Fibroblast of lung (primary cell): ENCODE measurements around the gene DNALI1. TPM values are rescaled to one million over a fixed set of nuclear protein-coding genes. Genes with fewer than 3 reads are reported as not detected.
A peak's percentile ranks its signal among the peaks of the same experiment; 100 is the strongest.

Experiments
- DNase-seq, 2 donors: peaks; one replicate each; pipeline versions ENCODE4 v3.0.0 to v3.0.0-alpha.2; 2010; ENCODE audit warnings: low read depth in 2 of 2
- H2AFZ ChIP-seq: 2 replicates; pipeline ENCODE4 v1.5.1; 2012; ENCODE audit warnings: low read length, control low read depth, inconsistent platforms
- H3K27ac ChIP-seq: 2 replicates; pipeline ENCODE4 v1.5.1; 2011; ENCODE audit warnings: low read length, control low read depth; ENCODE audit not compliant: insufficient read depth
- H3K27me3 ChIP-seq: 2 replicates; pipeline ENCODE4 v1.5.1; 2011; ENCODE audit warnings: mild to moderate bottlenecking, low read length; ENCODE audit not compliant: control insufficient read depth, insufficient read depth
- H3K36me3 ChIP-seq: 2 replicates; pipeline ENCODE4 v1.5.1; 2011; ENCODE audit warnings: low read length; ENCODE audit not compliant: control insufficient read depth, insufficient read depth
- H3K4me1 ChIP-seq: 2 replicates; pipeline ENCODE4 v1.5.1; 2011; ENCODE audit warnings: low read length; ENCODE audit not compliant: control insufficient read depth, insufficient read depth; ENCODE audit errors: extremely low read depth
- H3K4me2 ChIP-seq: 2 replicates; pipeline ENCODE4 v1.5.1; 2011; ENCODE audit warnings: low read length, control low read depth; ENCODE audit not compliant: insufficient read depth; ENCODE audit errors: extremely low read depth
- H3K4me3 ChIP-seq, 4 experiments: fragments of 200-600 bp in 1 of 4; sonication (generic) in 1 of 4; replicated peaks in 1 of 4; 2 replicates each; pipeline ENCODE4 v1.5.1; 2011 to 2016; ENCODE audit warnings: low read length in 4 of 4, low read depth in 3 of 4, mild to moderate bottlenecking in 3 of 4, control low read depth in 2 of 4, inconsistent platforms in 1 of 4, mixed read lengths in 1 of 4; ENCODE audit not compliant: insufficient read depth in 1 of 4; ENCODE audit errors: control extremely low read depth in 1 of 4
- H3K79me2 ChIP-seq: 2 replicates; pipeline ENCODE4 v1.5.1; 2012; ENCODE audit warnings: mild to moderate bottlenecking, low read length, inconsistent platforms; ENCODE audit not compliant: control insufficient read depth, insufficient read depth
- H3K9ac ChIP-seq: 2 replicates; pipeline ENCODE4 v1.5.1; 2011; ENCODE audit warnings: mild to moderate bottlenecking, low read length, control low read depth; ENCODE audit not compliant: insufficient read depth
- H3K9me3 ChIP-seq: 2 replicates; pipeline ENCODE4 v1.5.1; 2012; ENCODE audit warnings: low read depth, low read length; ENCODE audit not compliant: control insufficient read depth, insufficient read depth
- H4K20me1 ChIP-seq: 2 replicates; pipeline ENCODE4 v1.5.1; 2011; ENCODE audit warnings: low read length; ENCODE audit not compliant: control insufficient read depth, insufficient read depth; ENCODE audit errors: extremely low read depth
- EZH2 ChIP-seq: IDR thresholded peaks from 2 replicates; pipeline ENCODE4 v1.5.1; 2012; ENCODE audit warnings: low read length, control low read depth, mild to moderate bottlenecking; ENCODE audit errors: missing control alignments
- polyA plus RNA-seq, 2 donors: library from polyadenylated mRNA; depleted of rRNA in 1 of 2; stranded (reverse) in 1 of 2; unstranded in 1 of 2; fragments of >200 nt; gene quantifications; 2 replicates each; pipeline ENCODE4 v1.2.1, GENCODE V29; 2011 to 2012; ENCODE audit warnings: missing spikeins in 1 of 2
- total RNA-seq: library from RNA; depleted of rRNA; stranded (reverse); fragments of >200 nt; gene quantifications from 2 replicates; pipeline ENCODE4 v1.2.1, GENCODE V29; 2014
- TF ChIP-seq, protein P1 (sequence below), 2 donors: IDR thresholded peaks in 1 of 2; conservative IDR thresholded peaks in 1 of 2; 1 replicate in 1 of 2; 2 replicates in 1 of 2; pipeline ENCODE4 v1.5.1; 2011 to 2012; ENCODE audit warnings: low read length in 2 of 2, control low read depth in 1 of 2, inconsistent platforms in 1 of 2, low read depth in 1 of 2, mild to moderate bottlenecking in 1 of 2

The DNALI1 gene
- total and polyA plus RNA-seq, 2 donors (not counting 1 experiment from before 2014, with no cell fraction given) = 5.0 to 8.3 TPM

GRCh38 chr1:37606481-37607263 lies 49.9 kb downstream of the DNALI1 start:
- H3K79me2 ChIP-seq = no peaks in the 10 kb centered on the region
- peak overlapping the region in 1 of 4 experiments; percentile 14 for H3K4me3 ChIP-seq
- DNase-seq = peak; percentile 17 to 34
- H3K4me2 ChIP-seq = peak overlapping the region; percentile 15
- no peaks in the 10 kb centered on the region for H3K36me3 ChIP-seq
- no peak overlapping the region for H3K27ac ChIP-seq
- no peak overlapping the region for H3K9ac ChIP-seq
- H3K4me1 ChIP-seq = no peaks in the 10 kb centered on the region
- no peak for TF ChIP-seq EZH2
- TF ChIP-seq, protein P1, sequence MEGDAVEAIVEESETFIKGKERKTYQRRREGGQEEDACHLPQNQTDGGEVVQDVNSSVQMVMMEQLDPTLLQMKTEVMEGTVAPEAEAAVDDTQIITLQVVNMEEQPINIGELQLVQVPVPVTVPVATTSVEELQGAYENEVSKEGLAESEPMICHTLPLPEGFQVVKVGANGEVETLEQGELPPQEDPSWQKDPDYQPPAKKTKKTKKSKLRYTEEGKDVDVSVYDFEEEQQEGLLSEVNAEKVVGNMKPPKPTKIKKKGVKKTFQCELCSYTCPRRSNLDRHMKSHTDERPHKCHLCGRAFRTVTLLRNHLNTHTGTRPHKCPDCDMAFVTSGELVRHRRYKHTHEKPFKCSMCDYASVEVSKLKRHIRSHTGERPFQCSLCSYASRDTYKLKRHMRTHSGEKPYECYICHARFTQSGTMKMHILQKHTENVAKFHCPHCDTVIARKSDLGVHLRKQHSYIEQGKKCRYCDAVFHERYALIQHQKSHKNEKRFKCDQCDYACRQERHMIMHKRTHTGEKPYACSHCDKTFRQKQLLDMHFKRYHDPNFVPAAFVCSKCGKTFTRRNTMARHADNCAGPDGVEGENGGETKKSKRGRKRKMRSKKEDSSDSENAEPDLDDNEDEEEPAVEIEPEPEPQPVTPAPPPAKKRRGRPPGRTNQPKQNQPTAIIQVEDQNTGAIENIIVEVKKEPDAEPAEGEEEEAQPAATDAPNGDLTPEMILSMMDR (conservative IDR thresholded peaks at IDR 0.05 in 1 of 2, IDR thresholded peaks at IDR 0.05 in 1 of 2; ENCODE audit: low read depth in 1 of 2, low read length in 2 of 2) = no peak
- H3K27me3 ChIP-seq = peaks cover 13% of the 10 kb centered on the region
- no peaks in the 10 kb centered on the region for H3K9me3 ChIP-seq
- H4K20me1 ChIP-seq = no peaks in the 10 kb centered on the region
- H2AFZ ChIP-seq = peak overlapping the region; percentile 60

GRCh38 chr1:37609002-37609401 lies 52.3 kb downstream of the DNALI1 start:
- no peak overlapping the region for H2AFZ ChIP-seq
- peaks cover 16% of the 10 kb centered on the region for H3K27me3 ChIP-seq

DNA sequence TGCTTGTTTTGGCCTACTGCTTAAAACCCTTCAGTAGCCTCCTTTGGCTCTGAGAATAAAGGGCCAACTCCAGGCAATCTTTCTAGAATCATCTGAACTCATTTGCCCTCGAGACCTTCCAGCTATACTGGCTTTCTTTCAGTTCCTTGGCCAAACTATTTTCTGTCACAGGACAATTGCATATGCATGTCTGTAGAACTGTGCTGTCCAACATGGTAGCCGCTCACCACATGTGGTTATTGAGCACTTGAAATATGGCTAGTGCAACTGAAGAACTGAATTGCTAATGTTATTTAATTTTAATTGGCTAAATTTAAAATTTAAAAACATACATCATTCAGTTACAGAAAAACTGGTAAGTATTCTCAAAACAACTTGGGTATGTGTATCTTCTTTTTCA lies 53.3 kb downstream of the DNALI1 start:
- no peak overlapping the region for H3K9ac ChIP-seq
- H2AFZ ChIP-seq = no peak overlapping the region
- H3K4me2 ChIP-seq = no peak overlapping the region
- no peak overlapping the region for H3K27ac ChIP-seq
- peaks cover 16% of the 10 kb centered on the region for H3K27me3 ChIP-seq
- no peaks in the 10 kb centered on the region for H3K79me2 ChIP-seq
- DNase-seq = no peak
- H3K36me3 ChIP-seq = no peaks in the 10 kb centered on the region
- no peaks in the 10 kb centered on the region for H4K20me1 ChIP-seq
- no peaks in the 10 kb centered on the region for H3K4me1 ChIP-seq
- no peak overlapping the region for H3K4me3 ChIP-seq
- TF ChIP-seq, protein P1 (conservative IDR thresholded peaks at IDR 0.05 in 1 of 2, IDR thresholded peaks at IDR 0.05 in 1 of 2; ENCODE audit: low read depth in 1 of 2, low read length in 2 of 2) = no peak
- no peak for TF ChIP-seq EZH2
- H3K9me3 ChIP-seq = no peaks in the 10 kb centered on the region

More at GRCh38 chr1:37609002-37609401, 52.3 kb downstream of the DNALI1 start:
- Histone ChIP-seq H3K9me3 (no peaks in the 10 kb centered on the region), H3K79me2 (no peaks in the 10 kb centered on the region), H3K4me1 (no peaks in the 10 kb centered on the region), H3K36me3 (no peaks in the 10 kb centered on the region), H3K9ac (no peak overlapping the region), H3K27ac (no peak overlapping the region), H4K20me1 (no peaks in the 10 kb centered on the region), H3K4me3 (no peak overlapping the region), H3K4me2 (no peak overlapping the region)
- DNase-seq = no peak
- TF ChIP-seq, protein P1 (conservative IDR thresholded peaks at IDR 0.05 in 1 of 2, IDR thresholded peaks at IDR 0.05 in 1 of 2; ENCODE audit: low read depth in 1 of 2, low read length in 2 of 2) = no peak
- no peak for TF ChIP-seq EZH2
